ENCODE data around the gene SRGAP2C. TPM values are rescaled to one million over a fixed set of nuclear protein-coding genes. Genes with fewer than 3 reads are reported as not detected.
"Not testable (repeated sequence)": the region's sequence is repeated elsewhere in the genome, so short reads cannot be mapped to it uniquely, and the experiment has no call there.

The SRGAP2C gene
- total RNA-seq, 1 experiment from 2014 or later, result 9.2 TPM

DNA sequence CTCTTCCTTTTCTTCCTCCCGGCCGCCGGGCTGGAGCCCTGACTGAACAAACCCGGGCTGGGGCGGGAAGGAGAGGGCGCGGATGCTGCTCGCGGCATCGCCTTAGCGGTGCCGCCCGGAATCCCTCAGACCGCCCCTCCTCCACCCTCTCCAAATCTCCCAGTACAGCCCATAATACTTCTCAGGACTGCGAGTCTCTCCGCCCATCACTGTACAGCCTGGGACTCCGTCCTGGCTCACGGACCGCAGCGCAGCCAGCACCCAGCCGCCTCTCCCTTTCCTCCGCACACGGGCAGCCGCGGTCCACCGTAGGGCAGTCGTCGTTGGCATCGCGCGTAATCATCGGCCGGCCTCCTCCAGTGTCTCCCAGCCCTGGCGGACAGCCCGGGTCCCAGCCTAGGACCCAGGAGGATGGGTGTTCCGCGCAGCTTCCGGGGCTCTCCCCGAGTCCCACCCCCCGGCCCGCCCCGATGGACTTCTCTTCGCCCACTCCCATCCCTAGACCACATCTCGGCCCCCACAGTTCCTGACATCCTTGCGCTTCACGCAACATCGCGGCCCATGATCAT is 449 bp downstream of the SRGAP2C start:
- not testable (repeated sequence) for DNase-seq (ENCODE audit: low read depth)

DNA sequence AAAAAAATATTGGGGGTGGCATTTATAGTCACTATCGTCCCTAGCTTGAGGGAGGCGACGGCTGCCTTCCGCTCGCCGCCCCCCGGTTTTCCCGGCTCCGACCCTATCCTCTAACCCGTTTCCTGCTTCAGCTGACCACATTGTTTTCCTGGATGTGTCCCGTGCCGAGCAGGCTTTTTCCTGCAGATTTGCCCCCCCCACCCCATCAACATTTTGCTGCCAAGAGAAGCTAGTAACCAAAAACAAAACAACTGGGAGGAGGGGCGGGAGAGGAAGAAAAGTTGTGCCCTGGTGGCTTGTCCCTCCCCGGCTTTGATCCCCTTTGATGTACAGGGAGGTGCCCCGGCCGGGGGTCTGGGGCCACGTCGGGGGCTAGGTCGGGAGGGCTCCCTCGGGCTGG is 1.4 kb downstream of the SRGAP2C start:
- DNase-seq (ENCODE audit: low read depth), result not testable (repeated sequence)

- not testable (repeated sequence) for DNase-seq (ENCODE audit: low read depth)
These were observed 3.1 kb downstream of the SRGAP2C start for GRCh38 chr1:121187914-121188313.

DNA sequence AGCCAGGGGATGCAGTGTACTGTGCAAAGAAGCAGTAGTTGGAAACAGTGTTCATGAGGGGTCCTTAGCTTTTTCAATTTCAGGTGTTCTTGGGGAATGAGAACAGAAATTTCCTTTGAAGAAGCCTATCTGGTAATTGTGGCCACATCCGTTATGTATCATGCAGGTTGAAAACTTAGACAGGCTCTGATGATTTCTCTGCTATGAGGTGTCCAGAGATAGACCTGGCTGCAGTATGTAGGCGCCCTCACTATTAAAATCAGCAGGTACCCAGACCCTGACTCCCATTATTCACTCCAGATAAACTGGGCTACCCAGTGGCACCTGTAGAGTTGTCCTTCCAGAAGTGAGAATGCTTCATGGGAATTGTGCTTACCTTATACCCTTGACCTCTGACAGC is 7.7 kb downstream of the SRGAP2C start:
- DNase-seq (ENCODE audit: low read depth), result not testable (repeated sequence)

DNA sequence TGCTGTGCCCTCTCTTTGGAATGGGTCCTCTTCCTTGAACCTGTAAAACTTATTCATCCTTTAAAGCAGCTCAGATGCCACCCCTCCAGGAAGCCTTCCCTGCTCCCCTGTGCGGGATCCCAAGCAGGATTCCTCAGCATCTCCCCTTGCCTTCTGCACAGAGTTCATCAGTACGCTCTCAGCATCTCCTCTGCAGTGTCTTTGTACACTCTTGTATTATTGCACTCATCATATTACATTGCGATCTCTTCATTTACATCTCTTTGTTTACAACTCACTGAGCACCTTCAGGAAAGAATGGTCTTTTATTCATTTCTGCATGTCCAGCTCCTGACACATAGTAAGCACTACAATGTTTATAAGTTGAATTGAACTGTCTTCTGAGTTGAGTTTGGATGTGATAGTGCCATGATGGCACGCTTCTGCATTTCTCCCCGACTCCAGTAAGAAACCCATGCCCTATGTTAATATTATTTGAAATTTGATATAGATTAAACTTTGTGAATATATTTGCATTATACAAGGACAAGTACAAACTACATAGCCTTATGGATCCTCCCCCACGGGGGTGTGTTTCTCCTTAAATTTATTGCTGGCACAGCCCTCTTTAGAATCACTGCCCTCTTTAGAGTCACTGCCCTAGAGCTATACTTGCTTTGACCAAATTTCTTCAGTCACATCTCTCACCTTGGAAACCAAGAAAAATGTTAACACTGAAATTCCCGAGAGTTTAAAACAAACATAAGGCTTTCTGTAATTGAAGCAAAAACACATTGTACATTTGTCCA is 12.5 kb downstream of the SRGAP2C start:
- DNase-seq (ENCODE audit: low read depth), result not testable (repeated sequence)

DNA sequence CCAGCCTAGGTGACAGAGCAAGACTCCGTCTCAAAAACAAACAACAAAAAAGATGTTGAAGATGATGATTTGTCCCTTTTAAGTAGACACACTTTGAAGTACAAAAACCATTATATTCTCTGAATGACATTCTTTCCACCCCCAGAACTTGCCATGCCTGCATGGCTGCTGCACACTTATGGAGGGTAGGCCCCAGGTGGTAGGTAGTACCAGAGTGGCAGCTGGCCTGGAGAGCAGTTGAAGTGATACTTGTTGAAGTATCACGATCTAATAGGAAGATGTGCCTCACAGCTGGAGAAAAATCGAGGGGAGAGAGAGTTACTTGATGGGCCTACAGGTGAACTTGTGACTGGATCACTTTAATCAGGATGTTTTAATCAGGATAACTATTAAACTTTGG is 15.0 kb downstream of the SRGAP2C start:
- not testable (repeated sequence) for DNase-seq (ENCODE audit: low read depth)

DNA sequence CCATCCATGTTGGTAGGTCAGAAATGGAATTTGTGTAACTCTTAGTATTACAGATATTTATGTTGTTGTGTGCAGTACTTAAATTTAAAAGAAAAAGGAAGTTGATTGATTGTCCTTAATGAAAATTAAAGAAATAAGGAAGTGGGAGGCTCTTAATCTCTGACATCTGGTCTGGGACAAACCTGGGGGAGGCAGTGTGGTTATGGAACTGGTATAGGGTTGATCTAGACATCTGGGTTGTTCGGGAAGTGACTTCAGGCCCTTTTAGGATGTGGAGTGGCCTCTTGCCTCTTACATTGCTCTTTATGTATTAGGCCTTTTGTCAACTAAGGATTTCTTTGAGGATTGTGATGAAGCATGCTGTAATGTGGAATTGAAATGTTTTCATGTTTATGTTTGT is 15.5 kb downstream of the SRGAP2C start:
- DNase-seq (ENCODE audit: low read depth), result not testable (repeated sequence)

- DNase-seq (ENCODE audit: low read depth), result not testable (repeated sequence)
These were observed 16.5 kb downstream of the SRGAP2C start for GRCh38 chr1:121200985-121201981.

GRCh38 chr1:121202986-121203385 is 18.2 kb downstream of the SRGAP2C start:
- not testable (repeated sequence) for DNase-seq (ENCODE audit: low read depth)

DNA sequence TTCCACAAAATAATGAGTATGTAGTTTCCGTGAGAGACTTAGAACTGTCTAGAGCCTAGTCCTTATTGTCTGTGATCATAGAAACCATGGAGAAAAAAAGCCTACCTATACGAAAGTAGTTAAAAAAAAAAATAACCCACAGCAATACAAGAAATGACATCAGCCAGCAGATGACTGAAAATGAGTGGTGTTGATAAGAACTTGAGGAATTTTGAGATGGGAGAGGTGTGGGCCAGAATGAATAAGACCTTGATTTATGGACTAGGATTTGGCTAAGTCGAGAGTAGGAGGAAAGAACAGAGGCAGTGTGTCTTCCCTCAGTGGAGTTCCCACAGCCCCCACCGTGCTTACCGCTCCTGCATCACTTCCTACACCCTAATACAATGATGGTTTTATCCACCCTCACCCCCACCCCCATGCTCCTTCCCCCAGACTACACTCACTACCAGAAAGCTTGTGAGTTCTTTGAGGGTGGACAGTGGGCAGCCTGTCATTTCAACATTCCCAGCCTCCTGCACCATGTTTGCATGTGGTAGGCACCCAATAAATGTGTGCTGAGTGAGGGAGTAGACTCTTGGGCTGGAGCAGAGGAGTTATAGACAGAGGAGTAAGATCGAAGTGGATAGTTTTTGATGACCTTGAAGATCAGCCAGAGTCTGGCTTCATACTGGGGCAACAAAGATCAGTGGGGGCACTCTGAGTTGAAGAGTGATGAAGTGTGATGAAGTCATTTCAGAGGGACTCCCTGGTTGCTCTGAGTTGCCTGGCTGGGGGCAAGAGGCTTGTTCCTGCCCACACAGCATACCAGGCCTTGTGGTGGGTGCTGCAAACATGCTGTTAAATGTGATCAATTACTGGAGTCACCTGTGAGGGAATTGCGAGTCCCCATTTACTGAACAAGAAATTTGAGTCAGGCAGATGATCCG is 21.3 kb downstream of the SRGAP2C start:
- not testable (repeated sequence) for DNase-seq (ENCODE audit: low read depth)

DNA sequence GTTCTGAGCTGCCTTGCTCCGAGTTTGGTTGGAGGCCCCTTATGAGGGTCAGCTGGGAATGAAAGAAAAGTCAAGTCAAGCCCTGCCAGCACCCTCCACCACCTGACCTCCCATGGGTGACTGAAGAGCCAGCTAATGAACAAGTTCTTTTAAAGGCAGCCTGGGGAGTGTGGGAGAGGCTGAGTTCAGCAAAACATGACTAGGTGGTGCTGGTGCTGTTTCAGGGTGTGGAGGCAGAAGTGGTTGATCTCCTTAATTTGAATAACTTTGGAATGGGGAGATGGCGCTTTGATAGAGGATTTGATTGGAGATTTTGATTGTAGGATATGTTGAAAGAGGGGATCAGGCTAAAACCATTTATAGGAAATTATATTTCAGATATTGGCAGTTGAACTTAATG is 22.6 kb downstream of the SRGAP2C start:
- not testable (repeated sequence) for DNase-seq (ENCODE audit: low read depth)

DNA sequence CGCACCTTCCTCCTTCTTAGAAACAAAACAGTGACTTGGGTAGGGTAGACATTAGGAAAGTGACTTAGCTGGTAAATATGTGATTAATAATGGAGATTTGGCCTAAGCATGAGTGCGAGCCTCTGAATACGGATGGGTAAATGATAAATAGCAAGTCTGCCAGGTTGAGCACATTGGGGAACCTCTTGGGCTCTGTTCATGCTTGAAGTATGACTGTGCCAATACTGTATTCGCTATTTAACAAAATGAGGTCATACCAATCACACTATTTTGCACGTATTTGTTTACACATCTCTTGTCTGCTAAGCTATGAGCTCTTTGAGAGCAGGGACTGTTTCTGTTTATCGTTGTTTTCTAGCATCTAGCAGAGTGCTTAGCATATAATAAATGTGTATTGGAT is 23.6 kb downstream of the SRGAP2C start:
- DNase-seq (ENCODE audit: low read depth), result not testable (repeated sequence)

GRCh38 chr1:121210778-121211177 is 26.0 kb downstream of the SRGAP2C start:
- not testable (repeated sequence) for DNase-seq (ENCODE audit: low read depth)

GRCh38 chr1:121213491-121213890 is 28.7 kb downstream of the SRGAP2C start:
- not testable (repeated sequence) for DNase-seq (ENCODE audit: low read depth)

- not testable (repeated sequence) for DNase-seq (ENCODE audit: low read depth)
These were observed 29.9 kb downstream of the SRGAP2C start for GRCh38 chr1:121214544-121215156.

DNA sequence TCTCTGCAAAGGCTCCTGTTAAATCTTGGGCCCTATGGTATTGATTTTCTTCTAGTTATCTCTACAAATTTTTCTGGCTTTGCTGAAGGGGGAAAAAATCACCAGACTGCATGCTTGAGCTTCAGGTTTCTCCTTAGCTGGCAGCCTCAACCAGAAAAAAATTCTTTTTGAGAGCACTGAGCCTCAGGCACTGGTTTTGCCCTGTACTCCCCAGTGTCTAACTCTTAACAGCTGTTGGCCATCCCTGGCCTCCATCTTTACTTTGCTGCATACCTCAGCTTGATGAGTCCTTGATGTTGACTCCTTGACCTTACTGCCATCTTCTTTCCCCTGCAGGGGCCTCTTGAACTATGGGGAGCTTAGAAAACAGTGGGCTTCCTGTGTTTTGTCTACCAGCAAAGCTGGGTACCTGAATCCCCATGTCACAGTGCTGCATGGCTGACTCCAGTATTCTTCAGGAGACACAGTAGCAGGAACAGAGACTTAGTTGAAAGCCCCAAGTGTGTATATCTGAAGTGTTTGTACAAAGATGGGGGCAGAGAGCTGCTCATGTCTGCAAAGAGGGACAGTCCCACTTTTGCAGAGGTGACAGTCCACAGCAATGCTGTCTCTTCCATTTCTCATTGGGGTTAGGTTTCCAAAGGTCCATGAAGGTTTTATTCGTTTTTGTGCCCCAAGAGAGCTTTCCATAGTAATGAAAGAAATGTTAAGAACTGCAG is 31.1 kb downstream of the SRGAP2C start:
- not testable (repeated sequence) for DNase-seq (ENCODE audit: low read depth)

DNA sequence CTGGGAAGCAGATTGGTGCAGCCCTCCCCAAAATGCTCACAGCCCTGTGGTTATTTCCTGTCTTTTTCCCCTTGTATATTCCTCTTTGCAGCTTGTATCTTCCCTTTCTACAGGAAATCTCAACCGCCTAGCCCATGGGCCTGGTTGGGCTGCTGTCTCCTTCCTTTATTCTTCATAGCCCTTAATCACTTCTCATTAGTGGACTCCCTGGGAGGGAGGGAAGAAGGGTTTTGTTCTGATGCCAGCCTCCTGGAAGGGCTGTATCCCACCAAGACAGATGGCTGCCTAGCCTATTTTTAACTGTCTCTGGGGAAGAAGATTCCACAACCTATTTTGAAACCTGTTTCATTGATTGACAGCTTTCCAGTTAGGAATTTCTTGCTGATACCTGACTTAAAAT is 31.9 kb downstream of the SRGAP2C start:
- not testable (repeated sequence) for DNase-seq (ENCODE audit: low read depth)

GRCh38 chr1:121221770-121222169 is 37.0 kb downstream of the SRGAP2C start:
- peak; percentile 67 for DNase-seq (ENCODE audit: low read depth)

DNA sequence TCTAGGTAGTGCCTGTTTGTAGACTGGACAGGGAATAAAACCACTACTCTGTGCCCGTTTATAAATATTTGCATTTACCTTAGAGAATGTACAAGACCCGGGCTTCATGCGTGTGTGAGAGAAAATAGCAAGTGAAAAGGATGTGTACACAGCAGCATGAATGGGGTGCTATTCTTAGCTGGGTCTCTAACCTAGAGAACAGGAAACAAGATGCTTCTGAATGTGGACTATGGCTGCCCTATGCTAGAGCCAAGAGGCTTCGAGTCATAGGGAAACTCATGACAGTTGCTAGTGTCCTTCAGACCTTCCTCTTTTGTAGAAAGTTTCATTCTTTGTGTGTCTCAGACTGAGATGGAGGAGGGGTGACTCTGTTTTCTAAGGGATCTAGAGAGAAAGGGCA is 39.9 kb downstream of the SRGAP2C start:
- not testable (repeated sequence) for DNase-seq (ENCODE audit: low read depth)
